ENCODE measurements around the gene RIBC2.

Gene RIBC2

GRCh38 chr22:45402466-45402985 lies 11.0 kb upstream of the RIBC2 start:
- H3K4me2 ChIP-seq (ENCODE audit: low read depth, low read length, poor library complexity, severe bottlenecking), result no peak overlapping the region
- H3K27me3 ChIP-seq (ENCODE audit: insufficient read depth, low read length, poor library complexity, severe bottlenecking), result no peaks in the 10 kb centered on the region
- no peak overlapping the region for H3K9ac ChIP-seq (ENCODE audit: low read depth, low read length, poor library complexity, severe bottlenecking)
- H3K9me2 ChIP-seq (replicated peaks; ENCODE audit: low read depth, low read length), result no peaks in the 10 kb centered on the region
- no peaks in the 10 kb centered on the region for H3K4me1 ChIP-seq (ENCODE audit: insufficient read depth, low read length, poor library complexity, severe bottlenecking)
- H2AFZ ChIP-seq (ENCODE audit: low read length), result no peak overlapping the region
- no peaks in the 10 kb centered on the region for H4K20me1 ChIP-seq (ENCODE audit: insufficient read depth, low read length, poor library complexity, severe bottlenecking)
- TF ChIP-seq EZH2phosphoT487 (IDR thresholded peaks at IDR 0.05; ENCODE audit: borderline replicate concordance) (no peak), CTCF (conservative IDR thresholded peaks at IDR 0.05; ENCODE audit: low read length) (no peak)
- H3K36me3 ChIP-seq (ENCODE audit: insufficient read depth, low read length), result no peaks in the 10 kb centered on the region
- no peaks in the 10 kb centered on the region for H3K9me3 ChIP-seq (ENCODE audit: insufficient read depth, low read depth, low read length)
- H3F3A ChIP-seq (ENCODE audit: low read depth), result no peaks in the 10 kb centered on the region
- H3K79me2 ChIP-seq (ENCODE audit: insufficient read depth, low read length), result no peaks in the 10 kb centered on the region
- H3K4me3 ChIP-seq (ENCODE audit: low read length, poor library complexity, severe bottlenecking), result no peak overlapping the region

GRCh38 chr22:45407793-45408192 lies 5.7 kb upstream of the RIBC2 start:
- Histone ChIP-seq H3K4me2 (ENCODE audit: low read depth, low read length, poor library complexity, severe bottlenecking) (no peak overlapping the region), H4K20me1 (ENCODE audit: insufficient read depth, low read length, poor library complexity, severe bottlenecking) (no peaks in the 10 kb centered on the region), H3K9me3 (ENCODE audit: insufficient read depth, low read depth, low read length) (no peaks in the 10 kb centered on the region), H3K36me3 (ENCODE audit: insufficient read depth, low read length) (no peaks in the 10 kb centered on the region), H3K9me2 (replicated peaks; ENCODE audit: low read depth, low read length) (no peaks in the 10 kb centered on the region), H3K27me3 (ENCODE audit: insufficient read depth, low read length, poor library complexity, severe bottlenecking) (no peaks in the 10 kb centered on the region), H3K9ac (ENCODE audit: low read depth, low read length, poor library complexity, severe bottlenecking) (no peak overlapping the region), H2AFZ (ENCODE audit: low read length) (no peak overlapping the region), H3F3A (ENCODE audit: low read depth) (no peaks in the 10 kb centered on the region), H3K4me3 (ENCODE audit: low read length, poor library complexity, severe bottlenecking) (no peak overlapping the region), H3K79me2 (ENCODE audit: insufficient read depth, low read length) (no peaks in the 10 kb centered on the region), H3K4me1 (ENCODE audit: insufficient read depth, low read length, poor library complexity, severe bottlenecking) (no peaks in the 10 kb centered on the region)
- no peak for TF ChIP-seq EZH2phosphoT487 (IDR thresholded peaks at IDR 0.05; ENCODE audit: borderline replicate concordance)
- TF ChIP-seq CTCF (conservative IDR thresholded peaks at IDR 0.05; ENCODE audit: low read length), result no peak

- no peaks in the 10 kb centered on the region for H3F3A ChIP-seq (ENCODE audit: low read depth)
- H3K9me2 ChIP-seq (replicated peaks; ENCODE audit: low read depth, low read length), result no peaks in the 10 kb centered on the region
- no peak overlapping the region for H3K9ac ChIP-seq (ENCODE audit: low read depth, low read length, poor library complexity, severe bottlenecking)
- H4K20me1 ChIP-seq (ENCODE audit: insufficient read depth, low read length, poor library complexity, severe bottlenecking), result no peaks in the 10 kb centered on the region
- TF ChIP-seq CTCF (conservative IDR thresholded peaks at IDR 0.05; ENCODE audit: low read length), result no peak
- TF ChIP-seq EZH2phosphoT487 (IDR thresholded peaks at IDR 0.05; ENCODE audit: borderline replicate concordance), result no peak
- no peak overlapping the region for H2AFZ ChIP-seq (ENCODE audit: low read length)
- H3K4me3 ChIP-seq (ENCODE audit: low read length, poor library complexity, severe bottlenecking), result no peak overlapping the region
- no peaks in the 10 kb centered on the region for H3K9me3 ChIP-seq (ENCODE audit: insufficient read depth, low read depth, low read length)
- H3K27me3 ChIP-seq (ENCODE audit: insufficient read depth, low read length, poor library complexity, severe bottlenecking), result peaks cover 3% of the 10 kb centered on the region
- no peaks in the 10 kb centered on the region for H3K36me3 ChIP-seq (ENCODE audit: insufficient read depth, low read length)
- H3K4me2 ChIP-seq (ENCODE audit: low read depth, low read length, poor library complexity, severe bottlenecking), result no peak overlapping the region
- no peaks in the 10 kb centered on the region for H3K79me2 ChIP-seq (ENCODE audit: insufficient read depth, low read length)
- no peaks in the 10 kb centered on the region for H3K4me1 ChIP-seq (ENCODE audit: insufficient read depth, low read length, poor library complexity, severe bottlenecking)
These were observed 503 bp upstream of the RIBC2 start for GRCh38 chr22:45413013-45413367.

Data from Loucy (cell line).